Stomach smooth muscle (tissue), 2 donors: ENCODE measurements around the gene RTP4.
"Not testable (repeated sequence)": the region's sequence is repeated elsewhere in the genome, so short reads cannot be mapped to it uniquely, and the experiment has no call there.

Experiments
- H3K27ac ChIP-seq: one replicate; pipeline ENCODE4 v1.7.0; 2013; ENCODE audit warnings: mild to moderate bottlenecking, low read length, inconsistent platforms
- H3K27me3 ChIP-seq, 2 donors: one replicate each; pipeline ENCODE4 v1.7.0; 2013; ENCODE audit warnings: low read length in 2 of 2; ENCODE audit not compliant: insufficient read depth in 2 of 2, control insufficient read depth in 1 of 2
- H3K36me3 ChIP-seq, 2 donors: one replicate each; pipeline ENCODE4 v1.7.0; 2013; ENCODE audit warnings: low read length in 2 of 2; ENCODE audit not compliant: control insufficient read depth in 2 of 2, insufficient read depth in 2 of 2
- H3K4me1 ChIP-seq: one replicate; pipeline ENCODE4 v1.7.0; 2013; ENCODE audit warnings: low read length; ENCODE audit not compliant: control insufficient read depth, insufficient read depth
- H3K4me3 ChIP-seq, 2 donors: one replicate each; pipeline ENCODE4 v1.7.0; 2013; ENCODE audit warnings: low read length in 2 of 2
- H3K9ac ChIP-seq, 2 donors: one replicate each; pipeline ENCODE4 v1.7.0; 2013; ENCODE audit warnings: low read length in 2 of 2, mild to moderate bottlenecking in 1 of 2
- H3K9me3 ChIP-seq, 2 donors: one replicate each; pipeline ENCODE4 v1.7.0; 2013; ENCODE audit warnings: low read length in 2 of 2; ENCODE audit not compliant: control insufficient read depth in 2 of 2
- donor health status: healthy.
- donor health status: Pancreatic carcinoma.

The RTP4 gene

GRCh38 chr3:187403768-187404288 lies 35.6 kb downstream of the RTP4 start:
- H3K27me3 ChIP-seq = no peaks in the 10 kb centered on the region
- H3K4me1 ChIP-seq = no peaks in the 10 kb centered on the region
- no peak overlapping the region for H3K27ac ChIP-seq
- H3K9me3 ChIP-seq = peaks cover 0 to 4% of the 10 kb centered on the region in 2 donors
- H3K36me3 ChIP-seq = no peaks in the 10 kb centered on the region
- no peak overlapping the region for H3K4me3 ChIP-seq
- no peak overlapping the region for H3K9ac ChIP-seq

- Histone ChIP-seq H3K9ac (no peak overlapping the region), H3K4me3 (no peak overlapping the region), H3K9me3 (no peaks in the 10 kb centered on the region), H3K27me3 (no peaks in the 10 kb centered on the region), H3K27ac (no peak overlapping the region), H3K36me3 (no peaks in the 10 kb centered on the region), H3K4me1 (no peaks in the 10 kb centered on the region)
These were observed 38.7 kb downstream of the RTP4 start for GRCh38 chr3:187406927-187407326.

- not testable (repeated sequence) for H3K4me1 ChIP-seq, H3K27me3 ChIP-seq, H3K27ac ChIP-seq, H3K36me3 ChIP-seq, H3K4me3 ChIP-seq, H3K9ac ChIP-seq, H3K9me3 ChIP-seq
These were observed 44.0 kb downstream of the RTP4 start for GRCh38 chr3:187411991-187412781.
